Measurements from ENCODE around the gene SLC25A45. TPM values are rescaled to one million over a fixed set of nuclear protein-coding genes. Genes with fewer than 3 reads are reported as not detected.

Gene SLC25A45
- total RNA-seq, 1 experiment from 2014 or later: 1.1 TPM

GRCh38 chr11:65375012-65375411 lies 7.4 kb downstream of the SLC25A45 start:
- no peak overlapping the region for H3K27ac ChIP-seq (ENCODE audit: insufficient read length, low read depth, low read length)
- no peaks in the 10 kb centered on the region for H4K20me1 ChIP-seq (ENCODE audit: control insufficient read depth, insufficient read depth, insufficient read length)
- no peaks in the 10 kb centered on the region for H3K23me2 ChIP-seq (ENCODE audit: insufficient read length, low read depth, low read length, poor library complexity, severe bottlenecking)
- H2BK20ac ChIP-seq (ENCODE audit: low read depth, low read length, poor library complexity, severe bottlenecking): no peak overlapping the region
- no peak overlapping the region for H2BK12ac ChIP-seq (ENCODE audit: insufficient read length, low read depth, low read length)
- H3K18ac ChIP-seq (ENCODE audit: insufficient read length, low read depth, low read length): no peak overlapping the region
- H3K9ac ChIP-seq (ENCODE audit: extremely low read depth, insufficient read length, low read length): no peak overlapping the region
- no peak overlapping the region for H4K91ac ChIP-seq (ENCODE audit: insufficient read length, low read depth, low read length)
- Mint-ChIP-seq H3K4me1 (peaks cover 0 to 5% of the 10 kb centered on the region in 2 experiments; a peak in 1 of 4 replicates), H3K9me3 (no peaks in the 10 kb centered on the region), H3K4me3 (no peak overlapping the region), H3K36me3 (ENCODE audit: insufficient read depth in 1 of 3, low read depth in 3 of 3) (no peaks in the 10 kb centered on the region), H3K27ac (no peak overlapping the region), H3K27me3 (ENCODE audit: low read depth) (peaks cover 30% of the 10 kb centered on the region)
- H2BK5ac ChIP-seq (ENCODE audit: insufficient read length, low read length): no peak overlapping the region
- H3K23ac ChIP-seq (ENCODE audit: insufficient read length, low read depth, low read length): no peak overlapping the region
- no peak overlapping the region for H3K4me2 ChIP-seq (ENCODE audit: insufficient read depth, insufficient read length, low read length)
- H4K5ac ChIP-seq (ENCODE audit: insufficient read length, low read depth, low read length): no peak overlapping the region
- no peaks in the 10 kb centered on the region for H3K79me2 ChIP-seq (ENCODE audit: insufficient read depth, low read length)
- H2AFZ ChIP-seq (ENCODE audit: low read length): no peak overlapping the region
- H4K8ac ChIP-seq (replicated peaks; ENCODE audit: insufficient read length, low read depth, low read length): no peak overlapping the region
- no peak overlapping the region for H3K56ac ChIP-seq (ENCODE audit: insufficient read length, low read depth, low read length)
- H3K4me1 ChIP-seq (ENCODE audit: insufficient read depth, low read length): no peaks in the 10 kb centered on the region
- no peak overlapping the region; the same call in 1 of the 2 replicates for H3K14ac ChIP-seq (ENCODE audit: insufficient read depth, low read length)
- H2BK15ac ChIP-seq (ENCODE audit: low read depth, low read length): no peak overlapping the region
- no peak for DNase-seq
- no peak overlapping the region for H2BK120ac ChIP-seq (ENCODE audit: low read depth, low read length, poor library complexity, severe bottlenecking)
- no peak overlapping the region for H3T11ph ChIP-seq (ENCODE audit: low read length)
- H2AK5ac ChIP-seq (ENCODE audit: insufficient read length, low read length): no peak overlapping the region
- no peak for TF ChIP-seq CTCF (conservative IDR thresholded peaks at IDR 0.05)
- H3K9me3 ChIP-seq (ENCODE audit: control insufficient read depth, low read depth, low read length): no peaks in the 10 kb centered on the region
- no CpG with 5 or more reads among the region's 8 CpGs for WGBS (ENCODE audit: extremely low coverage, insufficient read length, low lambda C conversion rate)
- no peak overlapping the region for H3K4ac ChIP-seq (ENCODE audit: low read depth, low read length)
- no peaks in the 10 kb centered on the region for H3K79me1 ChIP-seq (ENCODE audit: insufficient read depth, low read depth, low read length, poor library complexity, severe bottlenecking)
- no peaks in the 10 kb centered on the region for H3K27me3 ChIP-seq (ENCODE audit: insufficient read depth, low read length)

Data from H9 (cell line).